Naive thymus-derived CD4-positive, alpha-beta T cell (primary cell): ENCODE data around the gene BPIFA2. TPM values are rescaled to one million over a fixed set of nuclear protein-coding genes. Genes with fewer than 3 reads are reported as not detected.

ENCODE experiments used
- polyA plus RNA-seq, 2 donors: library from polyadenylated mRNA; unstranded; fragments of 300-500 nt; fragmentation: Illumina TruSeq; gene quantifications; one replicate each; pipeline ENCODE4 v1.2.3, GENCODE V29; 2021
- total RNA-seq, 6 experiments: library from RNA in 5 of 6; stranded (reverse) in 5 of 6; gene quantifications; 1 replicate in 5 of 6; 2 replicates in 1 of 6; pipeline ENCODE4 v1.2.3 and lab custom pipeline; 2021 to 2026

Gene BPIFA2
- total and polyA plus RNA-seq, 7 experiments from 2014 or later: not detected

Other genes with a start within 250 kb of the BPIFA2 start
- gene SUN5, start 163.7 kb upstream of the BPIFA2 start, total RNA-seq: not detected
- gene SUN5, start 163.7 kb upstream of the BPIFA2 start, polyA plus RNA-seq: not detected
- gene BPIFB2, start 160.5 kb upstream of the BPIFA2 start, total RNA-seq: not detected
- gene BPIFB2, start 160.5 kb upstream of the BPIFA2 start, polyA plus RNA-seq: not detected
- not detected for gene BPIFB6, start 136.5 kb upstream of the BPIFA2 start, total RNA-seq
- not detected for gene BPIFB6, start 136.5 kb upstream of the BPIFA2 start, polyA plus RNA-seq
- gene BPIFB3, start 114.3 kb upstream of the BPIFA2 start, total RNA-seq: not detected
- gene BPIFB3, start 114.3 kb upstream of the BPIFA2 start, polyA plus RNA-seq: not detected
- gene BPIFB4, start 88.5 kb upstream of the BPIFA2 start, total RNA-seq: not detected
- not detected for gene BPIFB4, start 88.5 kb upstream of the BPIFA2 start, polyA plus RNA-seq
- not detected for gene BPIFA3, start 49.2 kb downstream of the BPIFA2 start, total RNA-seq
- not detected for gene BPIFA3, start 49.2 kb downstream of the BPIFA2 start, polyA plus RNA-seq
- gene BPIFA1, start 67.8 kb downstream of the BPIFA2 start, total RNA-seq: not detected
- gene BPIFA1, start 67.8 kb downstream of the BPIFA2 start, polyA plus RNA-seq: not detected
- gene BPIFB1, start 115.1 kb downstream of the BPIFA2 start, total RNA-seq: not detected
- gene BPIFB1, start 115.1 kb downstream of the BPIFA2 start, polyA plus RNA-seq: not detected
- 10 to 100 TPM; 33.6 to 51.8 (median 49.4) TPM for gene CDK5RAP1, start 233.4 kb downstream of the BPIFA2 start, total RNA-seq
- 10 to 100 TPM; 41.4 to 48.1 TPM for gene CDK5RAP1, start 233.4 kb downstream of the BPIFA2 start, polyA plus RNA-seq